ENCODE results near the gene DUSP22.

DUSP22 gene

GRCh38 chr6:353642-354614, 61.6 kb downstream of the DUSP22 start:
- no peak for DNase-seq

- DNase-seq: no peak
Observed at GRCh38 chr6:354631-355280, 62.5 kb downstream of the DUSP22 start.

- no peak for DNase-seq
Observed at GRCh38 chr6:355373-356208, 63.3 kb downstream of the DUSP22 start.

- DNase-seq: no peak
Observed at GRCh38 chr6:356828-357251, 64.6 kb downstream of the DUSP22 start.

- DNase-seq: no peak
Observed at GRCh38 chr6:357261-357790, 65.0 kb downstream of the DUSP22 start.

GRCh38 chr6:357791-358341, 65.6 kb downstream of the DUSP22 start:
- no peak for DNase-seq

GRCh38 chr6:358432-358831, 66.1 kb downstream of the DUSP22 start:
- DNase-seq: no peak

GRCh38 chr6:358847-359246, 66.6 kb downstream of the DUSP22 start:
- DNase-seq: no peak

- DNase-seq: no peak
Observed at GRCh38 chr6:359261-360035, 67.2 kb downstream of the DUSP22 start.

GRCh38 chr6:360349-360748, 68.1 kb downstream of the DUSP22 start:
- DNase-seq: no peak

- no peak for DNase-seq
Observed at GRCh38 chr6:360764-361373, 68.6 kb downstream of the DUSP22 start.

GRCh38 chr6:361411-362132, 69.3 kb downstream of the DUSP22 start:
- DNase-seq: no peak

GRCh38 chr6:362231-362923, 70.1 kb downstream of the DUSP22 start:
- no peak for DNase-seq

GRCh38 chr6:362924-363249, 70.6 kb downstream of the DUSP22 start:
- DNase-seq: no peak

GRCh38 chr6:363291-363690, 71.0 kb downstream of the DUSP22 start:
- no peak for DNase-seq

GRCh38 chr6:363909-364308, 71.6 kb downstream of the DUSP22 start:
- DNase-seq: no peak

- DNase-seq: no peak
Observed at GRCh38 chr6:364609-365540, 72.6 kb downstream of the DUSP22 start.

- DNase-seq: no peak
Observed at GRCh38 chr6:365835-366234, 73.5 kb downstream of the DUSP22 start.
